ENCODE measurements around the gene LRMDA. TPM values are rescaled to one million over a fixed set of nuclear protein-coding genes. Genes with fewer than 3 reads are reported as not detected.

The LRMDA gene
- total RNA-seq, 1 donor from 2014 or later: 29.9 TPM

- Histone ChIP-seq H3K9me3 (no peaks in the 10 kb centered on the region), H3K4me3 (no peak overlapping the region), H3K27ac (no peak overlapping the region), H3K4me1 (no peaks in the 10 kb centered on the region), H3K27me3 (ENCODE audit: low read depth) (no peaks in the 10 kb centered on the region), H3K36me3 (no peaks in the 10 kb centered on the region)
- intact Hi-C loops (cut with DNase I): no loop called here
- ATAC-seq (no peak), DNase-seq (no peak)
- no peak for TF ChIP-seq CTCF (IDR thresholded peaks at IDR 0.05)
Observed at GRCh38 chr10:75708060-75708459, 276.6 kb downstream of the LRMDA start.

- Histone ChIP-seq H3K27ac (no peak overlapping the region), H3K36me3 (no peaks in the 10 kb centered on the region), H3K4me1 (no peaks in the 10 kb centered on the region), H3K27me3 (ENCODE audit: low read depth) (no peaks in the 10 kb centered on the region), H3K9me3 (no peaks in the 10 kb centered on the region), H3K4me3 (no peak overlapping the region)
- DNase-seq (no peak), ATAC-seq (no peak)
- no peak for TF ChIP-seq CTCF (IDR thresholded peaks at IDR 0.05)
- intact Hi-C loops (cut with DNase I): no loop called here
Observed at GRCh38 chr10:75709245-75709644, 277.8 kb downstream of the LRMDA start.

- Histone ChIP-seq H3K4me1 (no peaks in the 10 kb centered on the region), H3K36me3 (no peaks in the 10 kb centered on the region), H3K4me3 (no peak overlapping the region), H3K27me3 (ENCODE audit: low read depth) (no peaks in the 10 kb centered on the region), H3K27ac (no peak overlapping the region), H3K9me3 (no peaks in the 10 kb centered on the region)
- ATAC-seq (no peak), DNase-seq (no peak)
- no peak for TF ChIP-seq CTCF (IDR thresholded peaks at IDR 0.05)
- intact Hi-C loops (cut with DNase I): no loop called here
Observed at GRCh38 chr10:75709811-75710210, 278.4 kb downstream of the LRMDA start.

- intact Hi-C loops (cut with DNase I): no loop called here
- no peaks in the 10 kb centered on the region for H3K4me1 ChIP-seq
- H3K36me3 ChIP-seq: no peaks in the 10 kb centered on the region
- TF ChIP-seq CTCF (IDR thresholded peaks at IDR 0.05): no peak
- no peaks in the 10 kb centered on the region for H3K9me3 ChIP-seq
- H3K27me3 ChIP-seq (ENCODE audit: low read depth): no peaks in the 10 kb centered on the region
- H3K4me3 ChIP-seq: no peak overlapping the region
- no peak overlapping the region for H3K27ac ChIP-seq
- no peak for ATAC-seq
- no peak for DNase-seq
Observed at GRCh38 chr10:75712242-75712880, 280.9 kb downstream of the LRMDA start.

- no peaks in the 10 kb centered on the region for H3K4me1 ChIP-seq
- DNase-seq: no peak
- intact Hi-C loops (cut with DNase I): no loop called here
- TF ChIP-seq CTCF (IDR thresholded peaks at IDR 0.05): no peak
- H3K9me3 ChIP-seq: no peaks in the 10 kb centered on the region
- no peaks in the 10 kb centered on the region for H3K27me3 ChIP-seq (ENCODE audit: low read depth)
- H3K36me3 ChIP-seq: no peaks in the 10 kb centered on the region
- no peak overlapping the region for H3K27ac ChIP-seq
- H3K4me3 ChIP-seq: no peak overlapping the region
- ATAC-seq: no peak
Observed at GRCh38 chr10:75716506-75716905, 285.1 kb downstream of the LRMDA start.
